ENCODE measurements around the gene SWAP70.
"Not testable (repeated sequence)": the region's sequence is repeated elsewhere in the genome, so short reads cannot be mapped to it uniquely, and the experiment has no call there.

Gene SWAP70

GRCh38 chr11:9693801-9694553 lies 30.1 kb downstream of the SWAP70 start:
- DNase-seq: no peak

DNA sequence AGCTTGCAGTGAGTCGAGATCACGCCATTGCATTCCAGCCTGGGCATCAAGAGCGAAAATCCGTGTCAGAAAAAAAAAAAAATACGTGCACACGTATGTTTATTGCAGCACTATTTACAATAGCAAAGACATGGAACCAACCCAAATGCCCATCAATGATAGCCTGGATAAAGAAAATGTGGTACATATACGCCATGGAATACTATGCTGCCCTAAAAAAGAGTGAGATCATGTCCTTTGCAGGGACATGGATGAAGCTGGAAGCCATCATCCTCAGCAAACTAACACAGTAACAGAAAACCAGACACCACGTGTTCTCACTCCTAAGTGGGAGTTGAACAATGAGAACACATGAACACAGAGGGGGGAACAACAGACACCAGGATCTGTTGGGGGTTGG lies 31.4 kb downstream of the SWAP70 start:
- not testable (repeated sequence) for DNase-seq

GRCh38 chr11:9697766-9698165 lies 33.9 kb downstream of the SWAP70 start:
- DNase-seq: no peak

- no peak for DNase-seq
These were observed 36.4 kb downstream of the SWAP70 start for GRCh38 chr11:9700105-9700801.

DNA sequence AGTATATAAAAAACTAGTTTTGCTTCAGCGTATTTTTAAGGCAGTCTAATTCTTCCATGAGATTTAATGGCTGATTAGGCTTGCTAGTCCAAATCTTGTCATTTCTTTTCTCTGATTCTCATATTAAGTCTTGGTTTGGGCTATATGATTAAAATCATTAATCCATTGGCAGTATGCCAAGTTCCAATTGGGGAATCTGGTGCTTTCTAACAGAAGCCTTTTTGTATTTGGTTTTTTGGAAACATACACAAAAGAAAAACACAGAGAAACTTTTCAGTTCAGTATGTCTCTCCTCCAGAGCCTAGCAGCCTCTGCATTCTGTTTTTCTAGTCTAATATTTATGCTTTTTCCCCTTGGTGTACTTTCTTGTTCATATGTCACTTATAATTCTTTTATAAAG lies 37.9 kb downstream of the SWAP70 start:
- DNase-seq: no peak

GRCh38 chr11:9703280-9703679 lies 39.4 kb downstream of the SWAP70 start:
- DNase-seq: no peak

DNA sequence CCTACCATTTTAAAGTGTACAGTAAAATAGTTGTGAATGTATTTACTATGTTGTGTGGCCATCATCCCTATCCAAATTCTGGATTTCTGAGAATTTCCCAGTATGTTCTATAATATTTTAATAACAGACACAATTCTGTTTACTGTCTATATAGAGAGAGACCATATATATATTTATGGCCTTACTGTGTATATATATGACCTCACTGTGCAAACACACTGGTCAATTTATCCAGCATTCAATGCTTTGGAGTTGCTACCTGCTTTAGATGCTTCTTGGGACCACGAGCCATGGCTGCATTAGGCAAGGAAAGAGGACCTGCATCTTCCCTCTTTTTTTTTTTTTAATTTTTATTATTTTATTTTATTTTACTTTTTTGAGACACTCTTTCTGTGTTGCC lies 40.2 kb downstream of the SWAP70 start:
- DNase-seq: no peak

- no peak for DNase-seq
These were observed 40.7 kb downstream of the SWAP70 start for GRCh38 chr11:9704620-9705019.

DNA sequence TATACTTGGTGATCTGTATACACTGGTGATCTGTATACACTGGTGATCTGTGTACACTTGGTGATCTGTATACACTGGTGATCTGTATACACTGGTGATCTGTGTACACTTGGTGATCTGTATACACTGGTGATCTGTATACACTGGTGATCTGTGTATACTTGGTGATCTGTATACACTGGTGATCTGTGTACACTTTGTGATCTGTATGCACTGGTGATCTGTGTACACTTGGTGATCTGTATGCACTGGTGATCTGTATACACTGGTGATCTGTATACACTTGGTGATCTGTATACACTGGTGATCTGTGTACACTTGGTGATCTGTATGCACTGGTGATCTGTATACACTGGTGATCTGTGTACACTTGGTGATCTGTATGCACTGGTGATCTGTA lies 41.5 kb downstream of the SWAP70 start:
- not testable (repeated sequence) for DNase-seq

GRCh38 chr11:9708544-9708943 lies 44.7 kb downstream of the SWAP70 start:
- DNase-seq: no peak

GRCh38 chr11:9710223-9710622 lies 46.3 kb downstream of the SWAP70 start:
- DNase-seq: no peak

DNA sequence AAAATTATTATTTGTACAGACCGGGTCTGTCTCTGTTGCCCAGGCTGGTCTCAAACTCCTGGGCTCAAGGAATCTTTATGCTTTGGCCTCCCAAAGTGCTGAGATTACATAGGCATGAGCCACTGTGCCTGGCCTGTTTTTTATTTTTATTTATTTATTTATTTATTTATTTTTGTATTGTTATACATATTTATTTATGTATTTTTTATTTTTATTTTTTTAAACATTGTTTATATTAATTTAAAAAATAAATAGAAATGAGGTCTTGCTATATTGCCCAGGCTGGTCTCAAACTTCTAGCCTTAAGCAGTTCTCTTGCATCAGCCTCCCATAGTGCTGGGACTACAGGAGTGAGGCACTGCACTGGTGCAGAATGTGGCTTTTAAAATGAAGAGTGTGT lies 47.0 kb downstream of the SWAP70 start:
- no peak for DNase-seq

GRCh38 chr11:9711454-9712307 lies 47.8 kb downstream of the SWAP70 start:
- DNase-seq: no peak

DNA sequence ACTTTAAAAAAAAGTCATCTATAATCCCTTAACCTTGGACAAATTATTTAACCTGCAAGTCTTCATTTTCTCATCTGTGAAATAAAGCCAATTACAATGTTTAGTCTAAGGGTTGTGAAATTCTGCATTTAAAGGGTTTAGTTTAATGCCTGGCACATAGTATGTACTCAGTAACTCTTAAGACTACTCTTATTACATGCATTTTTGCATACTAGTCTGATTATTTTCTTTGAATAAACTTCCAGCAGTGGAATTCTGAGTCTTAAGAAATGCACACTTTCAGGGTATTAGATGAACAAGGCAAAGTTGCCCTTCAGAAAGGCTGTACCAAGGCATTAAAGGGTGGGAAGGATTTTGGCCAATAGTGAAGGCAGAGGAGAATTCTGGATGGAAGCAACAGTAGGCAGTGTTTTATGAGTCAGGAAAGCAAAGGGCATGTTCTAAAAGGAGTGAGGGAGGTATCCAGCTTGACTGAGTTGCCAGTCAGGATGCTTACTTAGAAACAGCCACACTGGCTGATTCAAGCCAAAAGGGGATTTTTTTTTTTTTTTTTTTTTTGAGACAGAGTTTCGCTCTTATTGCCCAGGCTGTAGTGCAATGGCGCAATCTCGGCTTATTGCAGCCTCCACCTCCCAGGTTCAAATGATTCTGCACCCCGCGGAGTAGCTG lies 50.5 kb downstream of the SWAP70 start:
- DNase-seq: no peak

DNA sequence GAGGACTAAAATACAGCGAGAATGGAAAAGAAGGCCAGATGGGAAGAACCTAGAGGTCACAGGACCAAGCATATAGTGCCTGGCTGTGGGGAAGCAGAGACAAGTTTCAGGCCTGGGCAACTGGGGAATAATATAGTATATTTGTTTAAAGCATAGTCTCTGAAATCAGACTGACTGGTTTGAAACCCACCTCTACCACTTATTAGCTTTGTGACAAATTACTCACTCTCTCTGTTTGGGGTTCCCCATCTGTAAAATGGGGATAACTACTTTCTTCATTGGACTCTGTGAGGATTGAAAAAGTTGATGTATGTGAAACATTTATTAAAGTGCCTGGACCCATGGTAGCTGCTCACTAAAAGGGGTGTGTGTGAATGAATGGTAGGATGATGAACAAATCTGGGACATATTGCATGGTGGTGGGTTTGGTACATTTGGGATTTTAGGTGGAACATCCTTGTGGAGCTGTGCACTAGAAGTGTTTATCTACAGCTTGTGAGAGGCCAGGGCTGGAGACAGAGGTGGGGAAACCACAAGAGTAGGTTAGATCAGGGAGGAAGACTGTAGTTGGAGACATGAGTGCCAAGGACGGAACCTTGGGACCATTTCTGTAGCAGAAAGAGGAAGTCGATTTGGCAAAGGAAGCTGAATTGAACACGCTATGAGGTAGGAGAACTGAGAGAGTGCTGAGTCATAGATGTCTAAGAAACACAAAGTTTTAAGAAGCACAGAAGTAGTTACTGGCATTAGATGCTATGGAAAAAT lies 52.6 kb downstream of the SWAP70 start:
- DNase-seq: no peak

DNA sequence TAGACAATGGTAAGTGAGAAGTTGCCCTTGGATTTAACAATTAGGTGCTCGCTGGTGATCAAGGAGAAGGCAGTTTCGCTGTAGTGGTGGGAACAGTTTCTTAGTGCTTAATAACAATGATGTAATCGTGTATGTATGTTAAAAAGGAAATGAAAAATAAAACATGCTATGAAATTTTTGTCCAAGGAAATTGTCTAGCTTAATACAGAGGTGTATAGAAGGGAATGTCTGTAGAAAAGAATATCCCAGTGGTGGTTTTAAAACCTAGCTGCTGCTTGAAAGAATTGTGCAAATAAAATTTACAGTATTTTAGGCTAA lies 53.1 kb downstream of the SWAP70 start:
- DNase-seq: no peak

GRCh38 chr11:9717719-9718118 lies 53.8 kb downstream of the SWAP70 start:
- DNase-seq: no peak

DNA sequence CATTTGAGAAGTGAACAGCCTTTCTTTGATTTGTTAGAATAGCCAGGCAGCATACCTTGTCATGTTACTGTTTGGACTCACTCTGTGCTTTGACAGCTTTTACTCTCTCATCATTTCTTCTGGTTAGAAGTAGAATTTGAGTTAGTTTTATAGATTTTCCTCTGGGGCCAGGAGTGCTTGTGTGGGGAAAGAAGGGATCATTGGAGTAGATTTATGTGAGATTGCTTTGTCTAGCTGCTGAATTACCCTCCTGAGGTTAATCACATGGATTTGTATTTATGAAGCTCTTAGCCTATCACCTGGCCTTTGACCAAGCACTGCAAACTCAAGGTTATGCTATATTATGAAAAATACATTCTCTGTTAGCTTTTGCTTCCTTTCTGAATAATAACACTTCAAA lies 54.3 kb downstream of the SWAP70 start:
- DNase-seq: no peak

DNA sequence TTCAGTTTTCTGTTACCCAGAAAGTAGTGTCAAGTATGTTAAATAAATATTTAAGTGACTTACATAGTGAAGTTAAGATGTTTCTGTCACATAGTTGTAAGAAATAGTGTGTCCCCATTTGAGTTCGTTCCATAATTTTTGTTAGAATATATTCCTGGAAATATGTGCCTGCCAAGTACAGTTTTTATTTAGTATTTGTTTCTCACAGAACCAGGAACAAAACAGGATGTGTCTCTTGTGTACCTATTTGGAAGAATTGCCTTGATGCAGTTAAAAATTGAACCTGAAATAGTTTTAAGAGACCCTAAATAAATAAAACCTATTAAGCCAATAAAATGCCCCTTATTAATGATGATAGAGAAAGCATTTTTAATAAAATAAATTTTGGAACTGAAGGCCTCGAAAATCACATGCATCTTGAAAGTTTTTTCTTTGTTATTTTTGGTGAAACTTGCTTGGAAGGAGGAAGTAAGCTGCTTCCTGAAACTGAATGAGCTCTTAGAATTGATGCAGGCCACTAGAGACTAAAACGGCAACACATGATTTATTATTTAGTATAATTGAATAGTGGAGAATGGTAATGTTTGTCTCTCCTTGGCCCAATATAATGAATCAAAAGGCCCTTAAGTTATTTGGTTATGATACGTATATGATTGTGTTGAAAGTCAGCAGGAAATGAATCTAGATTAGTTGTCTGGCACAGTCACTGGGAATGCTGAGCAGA lies 55.9 kb downstream of the SWAP70 start:
- no peak for DNase-seq

GRCh38 chr11:9720290-9720630 lies 56.4 kb downstream of the SWAP70 start:
- no peak for DNase-seq

DNA sequence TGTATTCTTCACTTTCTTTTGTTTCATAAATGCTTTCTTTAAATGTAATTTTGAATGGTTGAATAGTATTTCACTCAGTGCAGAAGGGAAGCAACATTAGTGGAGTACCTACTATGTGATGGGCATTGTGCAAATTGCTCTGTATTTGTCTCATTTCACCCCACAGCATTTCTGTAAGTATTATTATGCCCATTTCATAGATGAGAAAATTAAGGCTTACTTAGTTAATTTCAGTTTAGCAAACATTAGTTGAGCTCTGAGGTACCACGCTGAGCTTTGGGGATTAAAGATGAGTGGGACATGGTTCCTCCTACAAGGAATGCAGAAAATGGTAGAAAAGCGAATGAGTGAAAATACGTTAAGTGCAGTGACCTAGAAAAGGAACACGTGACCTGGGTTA lies 58.1 kb downstream of the SWAP70 start:
- no peak for DNase-seq

GRCh38 chr11:9722893-9723292 lies 59.0 kb downstream of the SWAP70 start:
- no peak for DNase-seq
